ENCODE data around the gene KCTD13.

KCTD13 gene

DNA sequence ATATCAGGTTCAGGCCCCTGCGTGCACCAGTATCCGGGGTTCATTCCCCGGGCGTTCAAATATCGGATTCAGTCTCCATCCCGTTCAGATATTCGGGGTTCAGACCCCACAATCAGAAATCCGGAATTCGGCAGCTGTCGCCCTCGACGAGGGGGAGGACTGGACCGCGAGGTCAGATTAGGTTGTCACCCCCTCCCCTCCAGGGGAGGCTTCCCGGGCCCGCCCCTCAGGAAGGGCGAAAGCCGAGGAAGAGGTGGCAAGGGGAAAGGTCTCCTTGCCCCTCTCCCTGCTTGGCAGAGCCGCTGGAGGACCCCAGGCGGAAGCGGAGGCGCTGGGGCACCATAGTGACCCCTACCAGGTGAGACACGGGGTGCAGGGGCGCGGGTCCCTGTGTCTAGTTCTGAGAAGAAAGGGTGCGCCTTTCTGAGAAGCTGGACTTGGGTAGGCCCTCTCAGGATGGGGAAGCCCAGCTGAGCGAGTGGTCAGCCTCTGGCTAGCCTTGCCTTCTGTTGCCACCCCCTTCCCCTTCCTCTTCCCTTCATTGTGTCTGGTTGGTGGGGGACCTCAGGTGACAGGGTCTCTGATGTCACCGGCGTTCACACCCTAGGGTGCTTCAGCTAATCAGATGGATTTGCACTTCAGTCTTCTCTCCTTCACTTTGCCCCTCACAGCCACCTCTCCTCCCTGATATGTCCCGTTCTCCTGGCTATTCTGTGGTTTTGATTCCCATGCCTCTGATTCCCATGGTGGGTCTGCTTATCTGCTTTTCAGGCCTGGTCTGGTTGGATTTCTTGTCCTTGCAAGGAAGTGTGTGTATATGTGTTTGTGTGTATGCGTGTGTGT is 48.5 kb upstream of the KCTD13 start (continued):
- TF ChIP-seq KLF17 (tag by site-specific recombination; IDR thresholded peaks at IDR 0.05) (0 out of 2 replicates have a peak, but pooled peaks have one; percentile 62), ATF2 (tag by site-specific recombination; IDR thresholded peaks at IDR 0.05; ENCODE audit: low read depth) (no peak), ZNF335 (tag by site-specific recombination; conservative IDR thresholded peaks at IDR 0.05) (0 out of 2 replicates have a peak, but pooled peaks have one; percentile 3), KLF9 (tag by site-specific recombination; IDR thresholded peaks at IDR 0.05; ENCODE audit: low read depth) (0 out of 2 replicates have a peak, but pooled peaks have one; percentile 37), ZBTB26 (tag by site-specific recombination; optimal IDR thresholded peaks at IDR 0.05) (peak; percentile 17), RBAK (tag by site-specific recombination; IDR thresholded peaks at IDR 0.05) (no peak), ZNF341 (tag by site-specific recombination; IDR thresholded peaks at IDR 0.05; ENCODE audit: low read depth) (peak; percentile 29), ZNF660 (tag by site-specific recombination; IDR thresholded peaks at IDR 0.05) (no peak), ZXDB (tag by site-specific recombination; IDR thresholded peaks at IDR 0.05) (0 out of 2 replicates have a peak, but pooled peaks have one; percentile 2), ZNF391 (tag by site-specific recombination; IDR thresholded peaks at IDR 0.05; ENCODE audit: borderline replicate concordance, low read depth) (no peak), ZBTB17 (tag by site-specific recombination; IDR thresholded peaks at IDR 0.05) (peak; percentile 96), PATZ1 (tag by site-specific recombination; IDR thresholded peaks at IDR 0.05) (no peak; the same call in 1 of the 2 replicates), ZSCAN4 (tag by site-specific recombination; IDR thresholded peaks at IDR 0.05) (peak; percentile 60)
- TF ChIP-seq, protein P1, sequence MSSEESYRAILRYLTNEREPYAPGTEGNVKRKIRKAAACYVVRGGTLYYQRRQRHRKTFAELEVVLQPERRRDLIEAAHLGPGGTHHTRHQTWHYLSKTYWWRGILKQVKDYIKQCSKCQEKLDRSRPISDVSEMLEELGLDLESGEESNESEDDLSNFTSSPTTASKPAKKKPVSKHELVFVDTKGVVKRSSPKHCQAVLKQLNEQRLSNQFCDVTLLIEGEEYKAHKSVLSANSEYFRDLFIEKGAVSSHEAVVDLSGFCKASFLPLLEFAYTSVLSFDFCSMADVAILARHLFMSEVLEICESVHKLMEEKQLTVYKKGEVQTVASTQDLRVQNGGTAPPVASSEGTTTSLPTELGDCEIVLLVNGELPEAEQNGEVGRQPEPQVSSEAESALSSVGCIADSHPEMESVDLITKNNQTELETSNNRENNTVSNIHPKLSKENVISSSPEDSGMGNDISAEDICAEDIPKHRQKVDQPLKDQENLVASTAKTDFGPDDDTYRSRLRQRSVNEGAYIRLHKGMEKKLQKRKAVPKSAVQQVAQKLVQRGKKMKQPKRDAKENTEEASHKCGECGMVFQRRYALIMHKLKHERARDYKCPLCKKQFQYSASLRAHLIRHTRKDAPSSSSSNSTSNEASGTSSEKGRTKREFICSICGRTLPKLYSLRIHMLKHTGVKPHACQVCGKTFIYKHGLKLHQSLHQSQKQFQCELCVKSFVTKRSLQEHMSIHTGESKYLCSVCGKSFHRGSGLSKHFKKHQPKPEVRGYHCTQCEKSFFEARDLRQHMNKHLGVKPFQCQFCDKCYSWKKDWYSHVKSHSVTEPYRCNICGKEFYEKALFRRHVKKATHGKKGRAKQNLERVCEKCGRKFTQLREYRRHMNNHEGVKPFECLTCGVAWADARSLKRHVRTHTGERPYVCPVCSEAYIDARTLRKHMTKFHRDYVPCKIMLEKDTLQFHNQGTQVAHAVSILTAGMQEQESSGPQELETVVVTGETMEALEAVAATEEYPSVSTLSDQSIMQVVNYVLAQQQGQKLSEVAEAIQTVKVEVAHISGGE (tag by site-specific recombination; conservative IDR thresholded peaks at IDR 0.05; ENCODE audit: low read depth) = peak; percentile 8; the same call in 1 of the 2 replicates
- TF ChIP-seq, protein P2, sequence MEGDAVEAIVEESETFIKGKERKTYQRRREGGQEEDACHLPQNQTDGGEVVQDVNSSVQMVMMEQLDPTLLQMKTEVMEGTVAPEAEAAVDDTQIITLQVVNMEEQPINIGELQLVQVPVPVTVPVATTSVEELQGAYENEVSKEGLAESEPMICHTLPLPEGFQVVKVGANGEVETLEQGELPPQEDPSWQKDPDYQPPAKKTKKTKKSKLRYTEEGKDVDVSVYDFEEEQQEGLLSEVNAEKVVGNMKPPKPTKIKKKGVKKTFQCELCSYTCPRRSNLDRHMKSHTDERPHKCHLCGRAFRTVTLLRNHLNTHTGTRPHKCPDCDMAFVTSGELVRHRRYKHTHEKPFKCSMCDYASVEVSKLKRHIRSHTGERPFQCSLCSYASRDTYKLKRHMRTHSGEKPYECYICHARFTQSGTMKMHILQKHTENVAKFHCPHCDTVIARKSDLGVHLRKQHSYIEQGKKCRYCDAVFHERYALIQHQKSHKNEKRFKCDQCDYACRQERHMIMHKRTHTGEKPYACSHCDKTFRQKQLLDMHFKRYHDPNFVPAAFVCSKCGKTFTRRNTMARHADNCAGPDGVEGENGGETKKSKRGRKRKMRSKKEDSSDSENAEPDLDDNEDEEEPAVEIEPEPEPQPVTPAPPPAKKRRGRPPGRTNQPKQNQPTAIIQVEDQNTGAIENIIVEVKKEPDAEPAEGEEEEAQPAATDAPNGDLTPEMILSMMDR (tag by site-specific recombination; IDR thresholded peaks at IDR 0.05) = peak; percentile 18; the same call in 1 of the 2 replicates
